HG03103 (cell line): Measurements from ENCODE around the gene IGSF3.

ENCODE experiments used
- ATAC-seq: cut with Tn5 transposase; IDR thresholded peaks from one replicate; pipeline ENCODE4 v1.9.1; 2021; ENCODE audit warnings: low read depth; ENCODE audit not compliant: unreplicated experiment

IGSF3 gene

DNA sequence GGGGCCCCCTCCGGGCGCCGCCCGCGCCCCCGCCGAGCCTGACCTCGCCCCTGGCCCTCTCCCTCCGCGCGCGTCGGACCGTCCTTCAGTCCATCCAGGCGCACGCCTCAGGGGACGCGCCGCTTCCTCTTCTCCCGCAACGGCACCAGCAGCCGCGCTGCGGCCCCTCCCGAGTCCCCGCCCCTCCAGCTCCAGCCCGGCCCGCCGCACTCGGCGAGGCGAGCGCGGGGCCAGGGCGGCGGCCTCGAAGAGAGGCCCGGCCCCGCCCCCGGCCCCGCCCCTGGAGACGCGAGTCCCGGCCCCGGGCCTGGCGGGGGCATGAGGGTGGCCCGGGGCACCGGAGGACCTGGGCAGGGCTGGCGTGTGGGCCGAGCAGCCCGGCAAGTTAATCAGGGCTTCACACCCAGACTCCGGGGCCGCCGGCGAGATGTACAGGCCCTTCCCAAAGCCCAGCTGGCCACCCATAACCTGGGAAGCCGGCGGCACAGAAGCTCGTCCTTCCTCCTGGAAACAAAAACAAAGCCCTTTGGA, at the start of gene IGSF3:
Gene IGSF3, minus strand, starts transcription at position 159 of the 531 bp plus-strand sequence. CDS start 1,407 bp downstream, outside the sequence.
- no peak for ATAC-seq

DNA sequence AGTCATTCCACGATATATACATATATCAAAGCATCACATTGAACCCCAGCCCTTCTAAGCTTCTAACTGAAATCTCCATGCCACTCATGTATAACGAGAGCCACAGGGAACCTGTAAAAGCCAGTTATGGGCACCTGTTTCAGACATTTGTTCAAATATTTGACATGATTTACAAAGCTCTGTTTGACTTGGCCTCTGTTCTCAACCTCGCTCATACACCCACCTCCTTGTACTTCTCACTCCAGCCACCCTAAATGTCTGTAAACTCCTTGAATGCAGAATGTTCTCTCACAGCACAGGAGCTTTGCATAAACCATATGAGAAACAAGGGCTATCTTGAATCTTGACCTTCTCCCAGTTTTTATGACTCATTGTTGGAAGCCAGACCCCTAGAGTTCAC, 49.8 kb upstream of the IGSF3 start:
- no peak for ATAC-seq

GRCh38 chr1:116716391-116716790, 48.9 kb upstream of the IGSF3 start:
- ATAC-seq, result no peak

DNA sequence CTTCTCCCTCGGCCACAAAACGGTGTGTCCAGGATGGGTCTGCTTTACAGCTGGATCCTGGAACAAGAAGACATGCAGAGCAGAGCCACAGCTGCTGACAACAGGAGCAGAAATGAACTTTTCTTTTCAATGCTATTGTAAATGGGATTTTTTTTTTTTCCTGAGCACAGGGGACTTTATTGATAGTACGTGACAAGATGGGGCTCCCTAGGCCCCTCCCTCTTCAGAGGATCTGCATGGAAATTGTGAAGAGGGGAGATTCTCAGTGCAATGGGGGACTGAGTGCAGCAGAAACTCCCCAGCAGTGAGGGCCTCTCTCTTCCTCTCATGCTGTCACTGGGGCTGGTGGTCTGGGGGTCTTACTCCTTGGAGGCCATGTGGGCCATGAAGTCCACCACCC, 45.9 kb upstream of the IGSF3 start:
- no peak for ATAC-seq

DNA sequence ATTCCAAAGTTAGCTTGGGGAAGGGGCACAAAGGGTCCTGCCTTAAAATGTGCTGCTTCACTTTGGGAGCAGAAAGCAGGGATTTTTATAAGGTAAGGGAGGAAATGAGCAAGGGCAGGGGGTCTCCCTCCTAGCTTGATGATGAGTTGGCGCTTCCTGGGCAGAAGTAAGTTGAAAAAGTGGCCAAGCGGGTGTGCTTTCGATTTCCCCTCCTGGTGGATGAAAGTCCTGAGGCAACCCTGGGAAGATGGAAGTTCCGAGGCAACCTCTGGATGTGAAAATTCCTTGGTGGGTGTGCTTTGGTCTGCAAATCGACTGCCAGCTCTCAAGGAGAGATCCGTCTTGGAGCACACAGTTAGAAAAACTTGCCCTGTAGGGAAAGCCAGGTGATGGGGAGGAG, 45.0 kb upstream of the IGSF3 start:
- ATAC-seq, result no peak

- no peak for ATAC-seq
Measured at GRCh38 chr1:116711263-116711840, 43.8 kb upstream of the IGSF3 start.

DNA sequence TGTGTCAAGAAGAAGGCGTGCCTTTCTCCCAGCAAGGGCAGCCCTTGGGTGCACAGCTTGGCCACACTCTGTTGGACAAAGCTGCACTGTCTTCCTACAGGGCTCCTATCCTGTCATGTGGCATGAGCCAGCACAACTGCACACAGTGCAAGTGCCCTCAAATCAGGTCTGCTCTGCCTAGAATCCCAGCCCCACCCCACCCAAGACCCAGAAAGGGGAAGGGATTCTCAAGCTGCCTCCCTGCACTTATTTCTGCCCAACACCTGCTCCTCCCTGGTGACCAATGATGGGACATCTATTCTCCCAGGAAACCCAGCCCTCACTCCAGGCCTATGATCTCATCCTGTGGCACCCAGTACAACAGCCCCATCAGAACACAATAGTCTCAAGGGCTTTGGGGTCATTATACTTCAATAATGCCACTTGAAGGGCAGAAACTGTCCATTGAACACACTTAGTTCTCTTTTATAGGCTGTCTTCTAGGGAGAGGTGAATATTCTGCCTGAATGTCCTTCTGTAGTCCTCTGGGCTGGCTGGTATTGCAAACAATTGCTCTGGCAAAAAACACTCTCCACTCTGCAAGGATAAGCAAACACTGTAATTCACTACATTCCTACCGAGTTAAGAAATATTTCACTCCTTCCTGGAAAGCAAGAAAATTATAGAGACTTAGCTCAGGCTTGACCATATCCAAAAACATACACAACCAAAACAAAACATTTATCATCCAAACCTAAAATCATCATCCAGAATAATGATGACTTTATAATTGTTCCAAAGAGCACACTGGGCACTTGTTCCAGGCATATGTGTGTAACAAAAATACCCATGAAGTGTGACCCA, 43.1 kb upstream of the IGSF3 start:
- no peak for ATAC-seq

GRCh38 chr1:116709666-116710167, 42.2 kb upstream of the IGSF3 start:
- no peak for ATAC-seq

DNA sequence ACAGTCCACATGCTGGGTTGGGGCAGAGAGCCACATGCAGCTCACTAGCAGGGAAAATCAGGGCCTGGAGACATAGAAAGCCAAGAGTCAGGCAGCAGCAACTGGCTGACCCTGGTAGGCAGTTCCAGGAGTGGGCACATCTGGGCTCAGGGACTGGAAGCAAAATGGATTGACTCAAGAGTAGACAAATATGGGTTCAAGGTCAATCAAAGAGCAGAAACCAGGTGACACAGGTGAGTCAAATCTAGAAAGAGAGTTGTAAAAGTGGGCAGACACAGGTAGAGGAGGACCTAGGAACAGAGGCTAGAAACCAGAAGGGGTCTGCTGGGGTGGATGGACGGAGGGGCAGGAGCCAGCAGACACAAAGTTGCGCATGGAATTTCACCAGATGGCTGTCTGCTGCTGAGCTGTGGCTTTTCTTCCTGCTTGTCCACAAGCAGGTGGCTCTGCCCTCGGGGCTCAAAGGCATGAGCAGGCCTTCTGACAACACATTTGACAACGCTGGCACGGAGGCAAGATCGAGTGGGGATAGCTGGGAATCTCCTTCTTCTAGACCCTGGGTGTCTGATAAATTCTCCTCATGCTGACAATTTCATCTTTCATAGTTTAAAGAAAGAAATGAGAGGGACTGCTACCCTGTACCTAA, 40.8 kb upstream of the IGSF3 start:
- ATAC-seq, result no peak

GRCh38 chr1:116706841-116707240, 39.3 kb upstream of the IGSF3 start:
- ATAC-seq, result no peak

GRCh38 chr1:116706123-116706522, 38.6 kb upstream of the IGSF3 start:
- ATAC-seq, result no peak

- no peak for ATAC-seq
Measured at GRCh38 chr1:116704278-116704677, 36.7 kb upstream of the IGSF3 start.

GRCh38 chr1:116699605-116700004, 32.1 kb upstream of the IGSF3 start:
- no peak for ATAC-seq

DNA sequence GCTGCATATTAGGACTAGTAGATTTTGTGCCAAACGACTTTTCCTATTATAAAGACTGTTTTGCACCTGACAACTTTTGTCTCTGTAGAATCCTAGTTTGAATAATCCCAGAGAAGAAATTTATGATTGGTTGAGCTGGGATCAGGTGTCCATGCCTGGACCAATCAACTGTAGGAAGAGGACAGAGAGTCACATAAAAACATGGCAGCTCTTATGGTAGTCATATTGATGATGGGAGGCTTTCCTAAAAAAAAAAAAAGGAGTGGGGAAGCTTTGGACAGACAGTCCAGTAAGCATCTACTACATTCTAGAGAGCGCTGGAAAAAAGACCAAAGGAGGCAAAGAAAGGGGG, 30.7 kb upstream of the IGSF3 start:
- no peak for ATAC-seq

- no peak for ATAC-seq
Measured at GRCh38 chr1:116697548-116698243, 30.2 kb upstream of the IGSF3 start.

DNA sequence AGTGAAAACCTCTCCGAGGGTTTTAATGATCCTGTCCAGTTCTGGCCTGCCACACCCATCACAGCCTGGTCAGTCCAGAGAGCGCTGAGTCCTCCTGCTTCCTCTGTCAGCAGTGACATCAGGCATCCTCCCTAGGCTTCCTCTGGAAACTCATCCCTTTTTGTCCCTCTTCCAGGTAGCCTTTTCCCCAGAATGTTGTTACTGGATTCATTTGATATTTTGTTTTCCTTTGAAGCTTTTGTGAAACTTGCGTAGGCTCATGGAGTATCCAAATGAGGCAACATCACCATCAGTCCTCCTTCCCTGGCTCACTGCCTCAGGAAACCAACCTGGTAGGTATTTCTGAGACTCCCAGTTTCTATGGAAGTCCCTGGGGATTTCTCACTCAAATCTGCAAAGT, 27.0 kb upstream of the IGSF3 start:
- ATAC-seq, result no peak

GRCh38 chr1:116693759-116694480, 26.4 kb upstream of the IGSF3 start:
- no peak for ATAC-seq

GRCh38 chr1:116692879-116693278, 25.3 kb upstream of the IGSF3 start:
- no peak for ATAC-seq

- no peak for ATAC-seq
Measured at GRCh38 chr1:116690849-116691406, 23.4 kb upstream of the IGSF3 start.

- ATAC-seq, result no peak
Measured at GRCh38 chr1:116690396-116690848, 22.9 kb upstream of the IGSF3 start.
